ENCODE results near the gene HDAC10.
"Not testable (repeated sequence)": the region's sequence is repeated elsewhere in the genome, so short reads cannot be mapped to it uniquely, and the experiment has no call there.

Gene HDAC10

GRCh38 chr22:50208939-50209892 lies 41.8 kb downstream of the HDAC10 start:
- no peak for TF ChIP-seq CTCF (IDR thresholded peaks at IDR 0.05; ENCODE audit: control extremely low read depth, extremely low read depth, low read depth, missing control alignments)
- no peak for DNase-seq (ENCODE audit: extremely low spot score)
- ChIA-PET CTCF (interaction anchor here (0.7 to 1.9 kb wide), 6 partner anchors 12 to 441 kb away, joined by 3 to 23 read pairs (median 5); no protein-coding TSS in a partner anchor), POLR2A (no interaction called here)

GRCh38 chr22:50208430-50208938 lies 42.6 kb downstream of the HDAC10 start:
- TF ChIP-seq CTCF (IDR thresholded peaks at IDR 0.05; ENCODE audit: control extremely low read depth, extremely low read depth, low read depth, missing control alignments) = no peak
- CTCF ChIA-PET = interaction anchor here (0.7 to 1.9 kb wide), 7 partner anchors 13 to 441 kb away, joined by 3 to 23 read pairs (median 4); no protein-coding TSS in a partner anchor
- POLR2A ChIA-PET = no interaction called here
- DNase-seq (ENCODE audit: extremely low spot score) = no peak

- CTCF ChIA-PET = interaction anchor here (1.0 to 2.1 kb wide), 6 partner anchors 16 to 440 kb away, joined by 3 to 23 read pairs (median 4); no protein-coding TSS in a partner anchor
- POLR2A ChIA-PET = no interaction called here
- TF ChIP-seq CTCF (IDR thresholded peaks at IDR 0.05; ENCODE audit: control extremely low read depth, extremely low read depth, low read depth, missing control alignments) = no peak
- DNase-seq (ENCODE audit: extremely low spot score) = no peak
Observed at GRCh38 chr22:50207383-50208140, 43.5 kb downstream of the HDAC10 start.

- POLR2A ChIA-PET = no interaction called here
- CTCF ChIA-PET = interaction anchor here (0.7 to 2.1 kb wide), 8 partner anchors 14 to 141 kb away, joined by 3 to 13 read pairs (median 4); no protein-coding TSS in a partner anchor
- no peak for DNase-seq (ENCODE audit: extremely low spot score)
- TF ChIP-seq CTCF (IDR thresholded peaks at IDR 0.05; ENCODE audit: control extremely low read depth, extremely low read depth, low read depth, missing control alignments) = peak; percentile 25
Observed at GRCh38 chr22:50206599-50206998, 44.5 kb downstream of the HDAC10 start.

- POLR2A ChIA-PET = no interaction called here
Observed at GRCh38 chr22:50205781-50206569, 45.1 kb downstream of the HDAC10 start.

GRCh38 chr22:50204998-50205397 lies 46.1 kb downstream of the HDAC10 start:
- CTCF ChIA-PET; POLR2A ChIA-PET; DNase-seq (ENCODE audit: extremely low spot score): not testable (repeated sequence)

More at GRCh38 chr22:50205781-50206569, 45.1 kb downstream of the HDAC10 start:
- no peak for TF ChIP-seq CTCF (IDR thresholded peaks at IDR 0.05; ENCODE audit: control extremely low read depth, extremely low read depth, low read depth, missing control alignments)
- DNase-seq (ENCODE audit: extremely low spot score) = no peak
- CTCF ChIA-PET = interaction anchor here (0.7 to 2.1 kb wide), 7 partner anchors 14 to 142 kb away, joined by 3 to 13 read pairs (median 4); no protein-coding TSS in a partner anchor

Measured in GM10248 (cell line).